Measurements from ENCODE around the gene DPP6.
"Not testable (repeated sequence)": the region's sequence is repeated elsewhere in the genome, so short reads cannot be mapped to it uniquely, and the experiment has no call there.

DPP6 gene

DNA sequence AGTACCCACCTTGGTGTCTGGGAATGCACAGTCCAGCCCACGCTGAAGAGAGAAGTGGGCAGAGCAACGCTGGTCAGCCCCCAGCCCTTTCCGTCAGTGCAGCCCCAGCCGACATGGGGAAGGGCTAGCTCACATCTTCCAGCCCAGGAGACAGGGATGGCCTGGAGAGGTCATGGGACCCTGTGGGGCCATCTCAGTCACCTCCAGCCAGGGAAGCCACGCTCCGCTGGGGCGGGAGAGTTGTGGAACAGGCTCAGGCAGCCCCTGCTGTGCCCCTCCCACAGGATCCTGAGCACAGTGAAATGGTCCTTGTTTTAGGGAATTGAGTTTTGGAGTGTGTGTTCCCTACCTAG is 865.6 kb downstream of the DPP6 start:
- DNase-seq, result no peak

DNA sequence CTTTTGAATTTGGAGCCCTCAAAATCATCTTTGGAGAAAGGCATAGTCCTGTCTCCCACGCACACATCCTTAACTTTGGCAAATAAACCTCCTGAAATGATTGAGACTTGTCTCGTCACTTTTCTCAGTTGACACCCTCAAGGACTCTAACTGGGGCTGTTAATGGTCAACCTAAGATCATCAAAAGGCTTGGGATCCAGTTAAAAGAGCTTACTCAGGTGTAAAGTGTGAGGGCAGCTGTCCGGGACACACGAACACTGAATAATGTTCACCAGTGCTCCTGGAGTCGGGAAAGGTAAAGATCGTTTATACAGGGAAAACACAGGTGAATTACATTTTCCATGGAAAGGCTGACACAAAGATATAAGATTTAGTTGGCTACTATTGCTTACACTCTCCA is 866.1 kb downstream of the DPP6 start:
- no peak for DNase-seq

DNA sequence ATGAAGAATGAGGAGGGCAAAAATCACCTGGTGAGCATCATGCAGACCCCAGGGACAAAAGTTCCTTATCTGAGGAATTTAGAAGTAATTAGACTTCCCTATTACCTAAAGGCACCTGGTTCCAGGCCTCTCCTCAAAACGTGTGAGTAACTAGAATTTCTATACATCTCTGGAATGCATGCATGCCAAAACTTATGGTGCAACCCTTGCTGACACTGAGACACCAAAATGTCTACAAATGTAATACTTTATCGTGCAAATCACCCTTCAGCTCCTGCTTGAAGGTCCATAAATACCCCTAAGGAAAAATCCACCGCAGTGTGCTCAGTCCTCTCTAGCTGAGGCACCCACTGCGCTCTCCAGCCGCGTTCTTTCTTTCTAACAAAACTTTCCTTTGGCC is 866.5 kb downstream of the DPP6 start:
- DNase-seq, result no peak

DNA sequence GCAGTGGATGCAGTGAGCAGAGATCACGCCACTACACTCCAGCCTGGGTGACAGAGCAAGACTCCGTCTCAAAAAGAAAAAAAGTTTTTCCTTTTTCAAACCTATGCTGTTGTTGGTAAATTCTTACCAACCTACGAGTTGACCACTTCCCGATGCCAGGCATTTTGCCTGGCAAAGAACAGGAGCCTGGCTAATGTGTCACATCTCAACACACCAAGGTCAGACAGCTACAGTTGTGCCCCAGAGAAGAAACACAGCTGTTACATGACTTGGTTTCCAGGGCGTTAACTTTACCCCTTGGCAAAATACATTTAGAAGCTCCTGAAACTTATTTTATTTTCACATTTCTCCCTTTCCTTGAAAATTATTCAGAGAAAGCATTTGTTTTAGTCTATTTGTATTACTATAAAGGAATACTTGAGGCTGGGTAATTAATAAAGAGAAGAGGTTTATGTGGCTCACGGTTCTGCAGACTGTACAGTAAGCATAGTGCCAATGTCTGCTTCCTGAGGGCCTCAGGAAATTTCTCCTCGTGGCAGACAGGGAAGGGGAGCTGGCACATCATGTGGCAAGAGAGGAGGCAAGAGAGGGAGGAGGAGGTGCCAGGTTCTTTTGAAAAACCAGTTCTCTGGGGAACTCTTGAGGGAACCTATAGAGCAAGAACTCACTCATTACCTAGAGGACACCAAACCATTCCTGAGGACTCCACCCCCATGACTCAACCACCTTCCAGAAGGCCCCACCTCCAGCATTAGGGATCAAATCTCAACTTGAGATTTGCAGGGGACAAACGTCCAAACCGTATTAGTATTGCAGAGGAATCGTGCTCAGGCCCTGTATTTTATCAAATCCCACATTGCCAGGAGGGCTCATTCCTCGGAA is 867.4 kb downstream of the DPP6 start:
- no peak for DNase-seq

DNA sequence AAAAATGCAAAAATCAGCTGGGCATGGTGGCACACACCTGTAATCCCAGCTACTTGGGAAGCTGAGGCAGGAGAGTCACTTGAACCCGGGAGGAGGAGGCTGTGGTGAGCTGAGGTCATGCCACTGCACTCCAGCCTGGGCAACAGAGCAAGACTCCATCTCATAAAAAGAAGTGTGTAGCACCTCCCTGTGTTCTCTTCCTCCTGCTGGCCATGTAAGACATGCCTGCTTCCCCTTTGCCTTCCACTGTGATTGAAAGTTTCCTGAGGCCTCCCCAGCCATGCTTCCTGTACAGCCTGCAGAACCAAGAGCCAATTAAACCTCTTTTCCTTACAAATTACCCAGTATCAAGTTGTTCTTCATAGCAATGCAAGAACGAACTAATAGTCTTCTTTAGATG is 870.3 kb downstream of the DPP6 start:
- DNase-seq, result not testable (repeated sequence)

DNA sequence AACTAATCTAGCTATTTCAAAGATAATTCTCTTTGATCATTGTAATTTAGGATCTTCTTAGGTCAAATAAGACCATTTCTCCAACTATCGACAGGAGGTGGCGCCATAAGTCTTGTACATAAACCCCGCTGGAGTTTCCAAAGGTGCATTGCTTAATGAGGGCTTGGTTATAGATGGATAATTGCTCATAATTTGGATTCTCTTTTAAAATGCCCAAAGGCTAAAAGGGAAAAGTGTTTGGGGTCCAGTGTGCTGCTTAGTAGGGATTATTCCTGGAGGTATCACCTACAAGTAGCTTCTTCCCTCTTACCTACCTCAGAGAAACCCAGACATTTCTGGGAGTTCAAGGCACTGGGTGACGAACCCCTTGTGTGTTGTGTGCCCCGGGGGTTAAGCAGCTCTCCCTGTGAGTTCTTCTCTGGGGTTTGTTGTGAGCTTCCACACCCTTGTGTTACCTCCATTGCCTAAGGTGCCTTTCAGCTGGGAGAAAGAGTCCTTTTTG is 875.5 kb downstream of the DPP6 start:
- no peak for DNase-seq

DNA sequence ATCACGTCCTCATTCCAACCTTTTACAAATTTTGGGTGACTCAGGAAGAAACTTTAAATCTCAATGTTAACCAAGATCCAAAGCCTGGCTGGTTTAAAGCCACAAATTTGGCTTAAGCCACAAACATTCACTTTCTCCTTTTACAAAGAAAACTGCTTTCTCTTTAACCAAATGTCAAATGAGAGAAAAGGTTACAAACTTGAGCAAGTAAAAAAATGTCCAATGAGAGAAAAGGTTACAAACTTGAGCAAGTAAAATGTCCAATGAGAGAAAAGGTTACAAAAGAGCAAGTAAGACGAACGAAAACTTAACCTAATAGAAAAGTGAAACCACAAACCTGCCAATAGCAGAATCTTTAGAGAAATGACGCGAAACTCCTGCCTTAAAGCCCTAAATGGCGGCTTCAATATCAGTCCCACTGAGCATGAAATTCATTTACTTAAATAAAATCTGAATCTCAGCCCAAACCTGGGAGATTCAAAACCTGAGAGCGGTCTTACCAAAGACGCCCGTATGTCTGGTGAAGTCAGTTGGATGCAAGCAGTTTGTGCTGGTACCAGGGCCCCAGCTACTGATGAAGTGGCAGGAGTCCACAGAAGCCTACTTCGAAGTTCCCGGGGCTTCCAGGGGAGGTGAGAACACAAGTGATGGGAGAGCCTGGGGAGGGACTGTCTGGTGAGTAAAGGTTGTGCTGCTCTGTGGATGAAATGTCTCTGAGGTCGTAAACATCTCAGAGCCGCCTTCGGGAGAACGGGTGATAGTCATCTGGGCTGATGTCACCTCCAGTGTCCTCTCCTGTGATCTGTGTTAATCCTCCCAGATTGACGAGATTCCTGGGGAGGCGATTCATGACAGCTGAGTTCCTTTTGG is 876.2 kb downstream of the DPP6 start:
- DNase-seq, result no peak

DNA sequence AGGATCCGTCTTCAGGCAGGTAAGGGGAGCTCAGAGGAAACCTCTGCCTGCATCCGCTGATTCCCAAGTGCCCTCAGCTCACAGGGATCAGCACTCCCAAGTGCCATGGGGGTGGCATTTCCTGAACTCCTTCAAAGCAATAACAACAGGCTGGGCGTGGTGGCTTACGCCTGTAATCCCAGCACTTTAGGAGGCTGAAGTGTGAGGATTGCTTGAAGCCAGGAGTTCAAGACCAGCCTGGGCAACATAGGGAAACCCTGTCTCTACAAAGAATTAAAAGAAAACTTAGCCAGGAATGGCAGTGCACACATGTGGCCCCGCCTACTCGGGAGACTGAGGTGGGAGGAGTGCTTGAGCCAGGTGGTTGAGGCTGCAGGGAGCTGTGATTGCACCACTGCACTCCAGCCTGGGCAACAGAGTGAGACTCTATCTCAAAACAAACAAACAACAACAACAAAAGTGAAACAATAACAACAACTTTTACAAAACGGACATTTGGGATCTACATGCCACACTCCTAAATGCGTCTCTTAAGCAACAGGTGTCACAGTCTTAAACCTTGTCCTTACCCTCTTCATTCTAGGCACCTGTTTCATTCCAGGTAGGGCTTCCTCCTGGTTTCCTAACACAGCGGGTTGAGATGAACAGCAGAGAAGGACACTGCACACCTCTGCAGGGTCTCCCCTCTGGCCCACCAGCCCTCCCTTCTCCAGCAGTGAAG is 877.0 kb downstream of the DPP6 start:
- DNase-seq, result no peak

- no peak for DNase-seq
Observed at GRCh38 chr7:154931906-154932305, 879.7 kb downstream of the DPP6 start.

DNA sequence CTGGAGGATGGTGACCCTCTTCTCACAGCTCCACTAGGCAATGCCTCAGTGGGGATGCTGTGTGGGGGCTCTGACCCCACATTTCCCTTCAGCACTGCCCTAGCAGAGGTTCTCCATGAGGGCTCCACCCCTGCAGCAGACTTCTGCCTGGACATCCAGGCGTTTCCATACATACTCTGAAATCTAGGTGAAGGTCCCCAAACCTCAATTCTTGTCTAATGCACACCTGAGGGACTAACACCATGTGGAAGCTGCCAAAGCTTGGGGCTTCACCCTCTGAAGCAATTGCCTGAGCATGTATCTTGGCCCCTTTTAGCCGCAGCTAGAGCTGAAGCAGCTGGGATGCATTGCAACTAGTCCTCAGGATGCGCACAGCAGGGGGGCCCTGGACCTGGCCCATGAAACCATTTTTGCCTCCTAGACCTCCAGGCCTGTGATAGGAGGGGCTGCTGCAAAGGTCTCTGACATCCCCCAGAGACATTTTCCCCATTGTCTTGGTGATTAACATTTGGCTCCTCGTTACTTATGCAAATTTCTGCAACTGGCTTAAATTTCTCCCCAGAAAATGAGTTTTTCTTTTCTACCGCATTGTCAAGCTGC is 882.3 kb downstream of the DPP6 start:
- not testable (repeated sequence) for DNase-seq

DNA sequence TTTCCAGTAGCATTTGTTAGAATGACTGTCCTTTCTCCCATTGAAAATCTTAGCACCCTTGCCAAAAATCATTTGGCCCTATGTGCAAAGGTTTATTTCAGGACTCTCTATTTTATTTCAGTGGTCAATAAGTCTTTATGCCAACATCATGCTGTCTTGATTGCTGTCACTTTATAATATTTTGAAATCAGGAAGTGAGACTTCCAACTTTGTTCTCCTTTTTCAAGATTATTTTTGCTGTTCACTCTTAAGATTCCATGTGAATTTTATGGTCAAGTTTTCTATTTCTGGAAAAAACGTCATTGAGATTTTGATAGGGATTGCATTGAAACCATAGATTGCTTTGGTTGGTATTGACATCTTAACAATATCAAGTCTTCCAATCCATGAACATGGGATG is 885.6 kb downstream of the DPP6 start:
- no peak for DNase-seq

DNA sequence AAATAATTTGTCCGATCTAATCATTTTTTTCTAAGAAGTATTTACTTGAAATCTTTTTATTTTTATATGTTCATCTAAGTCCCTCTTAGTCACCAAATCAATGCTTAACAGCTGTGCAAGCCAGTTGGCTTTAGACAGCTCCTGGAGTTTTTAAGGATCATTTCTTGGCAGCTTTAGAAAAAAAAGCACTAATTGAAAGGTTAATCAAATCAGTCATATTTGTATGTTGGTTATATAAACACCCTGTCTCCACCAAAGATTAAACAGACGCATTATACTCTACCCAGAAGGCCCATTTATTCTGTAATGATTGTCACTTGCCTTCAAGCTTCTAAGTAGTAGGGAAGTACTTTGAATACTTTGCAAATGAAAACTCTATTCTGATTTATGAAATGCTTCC is 890.5 kb downstream of the DPP6 start:
- no peak for DNase-seq

All from GOT3 (cell line).